HEK293 (cell line): ENCODE measurements around the gene INPP5D.

Experiments used
- CTCF ChIA-PET: fragments of 350-600 bp; formaldehyde crosslinking; extraction: SDS; loops from one replicate; lab custom pipeline; 2021; ENCODE audit warnings: antibody characterized with exemption; lab: Yijun Ruan, JAX
- POLR2A ChIA-PET: fragments of 300-600 bp; formaldehyde crosslinking; extraction: SDS; loops from one replicate; lab custom pipeline; 2020; ENCODE audit warnings: antibody characterized with exemption, inconsistent platforms; lab: Yijun Ruan, JAX
- H3K27ac ChIP-seq: fragments of 200-500 bp; sonication (Bioruptor generic); 2 replicates; pipeline ENCODE4 v1.5.1; 2014; ENCODE audit warnings: low read depth, low read length, control low read depth, inconsistent platforms; ENCODE audit errors: extremely low read depth
- H3K36me3 ChIP-seq, 2 experiments: fragments of 200-500 bp in 1 of 2; sonication (Bioruptor generic) in 1 of 2; 1 replicate in 1 of 2; 2 replicates in 1 of 2; pipeline ENCODE4 v1.5.1; 2014 to 2017; ENCODE audit warnings: inconsistent platforms in 2 of 2, low read length in 2 of 2; ENCODE audit not compliant: control insufficient read depth in 2 of 2, insufficient read depth in 1 of 2
- H3K4me1 ChIP-seq: fragments of 200-500 bp; sonication (Bioruptor generic); 2 replicates; pipeline ENCODE4 v1.5.1; 2014; ENCODE audit warnings: mild to moderate bottlenecking, low read length, inconsistent platforms; ENCODE audit not compliant: control insufficient read depth, insufficient read depth
- H3K4me3 ChIP-seq: 2 replicates; pipeline ENCODE4 v1.5.1; 2011; ENCODE audit warnings: low read depth, mild to moderate bottlenecking, control low read depth, low read length, moderate library complexity
- H3K9me3 ChIP-seq: fragments of 200-500 bp; sonication (Bioruptor generic); 2 replicates; pipeline ENCODE4 v1.5.1; 2014; ENCODE audit warnings: low read depth, low read length, inconsistent platforms; ENCODE audit not compliant: control insufficient read depth, insufficient read depth
- KLF1 ChIP-seq: fragments of 450-650 bp; formaldehyde crosslinking; IDR thresholded peaks from 2 replicates; pipeline ENCODE4 v1.5.1; 2016; ENCODE audit warnings: missing biosample characterization, missing genetic modification characterization
- MEIS1 ChIP-seq: sonication (generic); formaldehyde crosslinking; IDR thresholded peaks from 2 replicates; pipeline ENCODE4 v1.8.1; 2022; ENCODE audit warnings: missing genetic modification reagents, mild to moderate bottlenecking, borderline replicate concordance
- MZF1 ChIP-seq: fragments of 450-650 bp; formaldehyde crosslinking; IDR thresholded peaks from 2 replicates; pipeline ENCODE4 v1.5.1; 2017; ENCODE audit warnings: missing biosample characterization, missing genetic modification characterization, borderline replicate concordance
- RBAK ChIP-seq: fragments of 450-650 bp; formaldehyde crosslinking; IDR thresholded peaks from 2 replicates; pipeline ENCODE4 v1.5.1; 2016; ENCODE audit warnings: missing biosample characterization, missing genetic modification characterization
- SCRT1 ChIP-seq: fragments of 450-650 bp; formaldehyde crosslinking; IDR thresholded peaks from 2 replicates; pipeline ENCODE4 v1.5.1; 2016; ENCODE audit warnings: missing biosample characterization, missing genetic modification characterization, borderline replicate concordance
- ZBTB20 ChIP-seq: fragments of 450-650 bp; formaldehyde crosslinking; IDR thresholded peaks from 2 replicates; pipeline ENCODE4 v1.5.1; 2016; ENCODE audit warnings: missing biosample characterization, missing genetic modification characterization
- ZBTB7A ChIP-seq: fragments of 450-650 bp; formaldehyde crosslinking; IDR thresholded peaks from 2 replicates; pipeline ENCODE4 v1.5.1; 2016; ENCODE audit warnings: low read depth, missing biosample characterization, missing genetic modification characterization
- ZFP69B ChIP-seq: fragments of 450-650 bp; formaldehyde crosslinking; IDR thresholded peaks from 2 replicates; pipeline ENCODE4 v1.5.1; 2016; ENCODE audit warnings: missing biosample characterization, missing genetic modification characterization
- ZNF138 ChIP-seq: fragments of 450-650 bp; formaldehyde crosslinking; IDR thresholded peaks from 2 replicates; pipeline ENCODE4 v1.5.1; 2016; ENCODE audit warnings: missing biosample characterization, missing genetic modification characterization, borderline replicate concordance
- ZNF175 ChIP-seq: fragments of 450-650 bp; formaldehyde crosslinking; IDR thresholded peaks from 2 replicates; pipeline ENCODE4 v1.5.1; 2016; ENCODE audit warnings: missing biosample characterization, missing genetic modification characterization
- ZNF2 ChIP-seq: fragments of 450-650 bp; formaldehyde crosslinking; IDR thresholded peaks from 2 replicates; pipeline ENCODE4 v1.5.1; 2016; ENCODE audit warnings: missing biosample characterization, missing genetic modification characterization
- ZNF223 ChIP-seq: fragments of 450-650 bp; formaldehyde crosslinking; IDR thresholded peaks from 2 replicates; pipeline ENCODE4 v1.5.1; 2016; ENCODE audit warnings: missing biosample characterization, missing genetic modification characterization
- ZNF248 ChIP-seq: fragments of 450-650 bp; formaldehyde crosslinking; IDR thresholded peaks from 2 replicates; pipeline ENCODE4 v1.5.1; 2017; ENCODE audit warnings: missing biosample characterization, missing genetic modification characterization
- ZNF521 ChIP-seq: fragments of 450-650 bp; formaldehyde crosslinking; IDR thresholded peaks from 2 replicates; pipeline ENCODE4 v1.5.1; 2017; ENCODE audit warnings: missing biosample characterization, mild to moderate bottlenecking, missing genetic modification characterization
- ZNF544 ChIP-seq: fragments of 450-650 bp; formaldehyde crosslinking; IDR thresholded peaks from 2 replicates; pipeline ENCODE4 v1.5.0; 2017; ENCODE audit warnings: missing biosample characterization, missing genetic modification characterization
- ZNF707 ChIP-seq: fragments of 450-650 bp; formaldehyde crosslinking; IDR thresholded peaks from 2 replicates; pipeline ENCODE4 v1.5.1; 2016; ENCODE audit warnings: missing biosample characterization, missing genetic modification characterization
- ZXDB ChIP-seq: fragments of 450-650 bp; formaldehyde crosslinking; IDR thresholded peaks from 2 replicates; pipeline ENCODE4 v1.5.1; 2016; ENCODE audit warnings: missing biosample characterization, missing genetic modification characterization
- TF ChIP-seq, protein P1 (sequence below): fragments of 450-650 bp; formaldehyde crosslinking; IDR thresholded peaks from 2 replicates; pipeline ENCODE4 v1.5.1; 2016; ENCODE audit warnings: missing biosample characterization, missing genetic modification characterization
- TF ChIP-seq, protein P2 (sequence below): fragments of 450-650 bp; formaldehyde crosslinking; IDR thresholded peaks from 2 replicates; pipeline ENCODE4 v1.5.1; 2017; ENCODE audit warnings: missing biosample characterization, missing genetic modification characterization
- TF ChIP-seq, protein P3 (sequence below): fragments of 450-650 bp; IDR thresholded peaks from 2 replicates; pipeline ENCODE4 v1.5.1; 2018; ENCODE audit warnings: missing biosample characterization, missing genetic modification characterization
- TF ChIP-seq, protein P4 (sequence below): sonication (generic); formaldehyde crosslinking; IDR thresholded peaks from 2 replicates; pipeline ENCODE4 v1.8.1; 2022; ENCODE audit warnings: mild to moderate bottlenecking, moderate library complexity, missing genetic modification reagents
- TF ChIP-seq, protein P5 (sequence below): fragments of 450-650 bp; formaldehyde crosslinking; IDR thresholded peaks from 2 replicates; pipeline ENCODE4 v1.5.0; 2017; ENCODE audit warnings: missing biosample characterization, missing genetic modification characterization, borderline replicate concordance
- TF ChIP-seq, protein P6 (sequence below): fragments of 450-650 bp; formaldehyde crosslinking; IDR thresholded peaks from 2 replicates; pipeline ENCODE4 v1.5.1; 2017; ENCODE audit warnings: missing biosample characterization, missing genetic modification characterization

The INPP5D gene

DNA sequence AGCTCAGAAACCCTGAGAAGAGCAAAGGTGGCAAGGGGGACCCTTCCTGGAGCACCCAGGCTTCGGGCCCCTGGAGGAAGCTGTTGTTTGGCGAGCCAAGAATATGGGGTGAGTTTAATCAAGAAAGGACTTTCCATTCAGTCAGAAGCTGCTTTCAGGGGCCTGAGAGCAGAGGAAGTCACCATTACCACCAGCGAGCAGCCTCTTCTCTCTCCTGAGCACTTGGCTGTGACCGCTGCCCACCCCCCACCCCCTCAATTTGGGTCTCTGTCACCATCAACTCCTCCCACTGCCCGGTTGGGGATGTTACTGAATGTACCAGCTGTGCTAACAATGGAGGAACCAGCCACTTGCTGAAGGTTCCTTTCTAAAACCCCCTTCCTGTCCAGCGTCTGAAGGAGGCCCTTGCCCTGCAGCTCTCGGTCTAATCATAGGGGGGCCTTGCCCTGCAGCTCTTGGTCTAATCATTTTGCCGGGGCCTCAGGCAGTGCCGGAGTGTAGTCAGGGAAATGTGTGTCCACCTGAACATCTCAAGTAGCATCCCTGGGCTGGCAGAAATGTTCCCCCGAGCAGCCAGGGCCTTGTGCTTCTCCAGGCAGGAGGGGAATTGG lies 943 bp downstream of the INPP5D start:
- TF ChIP-seq, protein P1, sequence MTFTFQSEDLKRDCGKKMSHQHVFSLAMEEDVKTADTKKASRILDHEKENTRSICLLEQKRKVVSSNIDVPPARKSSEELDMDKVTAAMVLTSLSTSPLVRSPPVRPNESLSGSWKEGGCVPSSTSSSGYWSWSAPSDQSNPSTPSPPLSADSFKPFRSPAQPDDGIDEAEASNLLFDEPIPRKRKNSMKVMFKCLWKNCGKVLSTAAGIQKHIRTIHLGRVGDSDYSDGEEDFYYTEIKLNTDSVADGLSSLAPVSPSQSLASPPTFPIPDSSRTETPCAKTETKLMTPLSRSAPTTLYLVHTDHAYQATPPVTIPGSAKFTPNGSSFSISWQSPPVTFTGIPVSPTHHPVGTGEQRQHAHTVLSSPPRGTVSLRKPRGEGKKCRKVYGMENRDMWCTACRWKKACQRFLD (tag by site-specific recombination) = no peak
- TF ChIP-seq ZNF223 (tag by site-specific recombination) (no peak), ZNF248 (no peak), ZNF544 (no peak), MZF1 (tag by site-specific recombination) (no peak), ZBTB20 (tag by site-specific recombination) (no peak), KLF1 (tag by site-specific recombination) (no peak), ZBTB7A (tag by site-specific recombination) (no peak), ZNF138 (tag by site-specific recombination) (no peak), ZNF2 (no peak), ZFP69B (no peak), ZNF175 (tag by site-specific recombination) (no peak), MEIS1 (CRISPR knock-in tag) (no peak)
- TF ChIP-seq, protein P2, sequence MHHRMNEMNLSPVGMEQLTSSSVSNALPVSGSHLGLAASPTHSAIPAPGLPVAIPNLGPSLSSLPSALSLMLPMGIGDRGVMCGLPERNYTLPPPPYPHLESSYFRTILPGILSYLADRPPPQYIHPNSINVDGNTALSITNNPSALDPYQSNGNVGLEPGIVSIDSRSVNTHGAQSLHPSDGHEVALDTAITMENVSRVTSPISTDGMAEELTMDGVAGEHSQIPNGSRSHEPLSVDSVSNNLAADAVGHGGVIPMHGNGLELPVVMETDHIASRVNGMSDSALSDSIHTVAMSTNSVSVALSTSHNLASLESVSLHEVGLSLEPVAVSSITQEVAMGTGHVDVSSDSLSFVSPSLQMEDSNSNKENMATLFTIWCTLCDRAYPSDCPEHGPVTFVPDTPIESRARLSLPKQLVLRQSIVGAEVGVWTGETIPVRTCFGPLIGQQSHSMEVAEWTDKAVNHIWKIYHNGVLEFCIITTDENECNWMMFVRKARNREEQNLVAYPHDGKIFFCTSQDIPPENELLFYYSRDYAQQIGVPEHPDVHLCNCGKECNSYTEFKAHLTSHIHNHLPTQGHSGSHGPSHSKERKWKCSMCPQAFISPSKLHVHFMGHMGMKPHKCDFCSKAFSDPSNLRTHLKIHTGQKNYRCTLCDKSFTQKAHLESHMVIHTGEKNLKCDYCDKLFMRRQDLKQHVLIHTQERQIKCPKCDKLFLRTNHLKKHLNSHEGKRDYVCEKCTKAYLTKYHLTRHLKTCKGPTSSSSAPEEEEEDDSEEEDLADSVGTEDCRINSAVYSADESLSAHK (tag by site-specific recombination) = no peak
- TF ChIP-seq, protein P3, sequence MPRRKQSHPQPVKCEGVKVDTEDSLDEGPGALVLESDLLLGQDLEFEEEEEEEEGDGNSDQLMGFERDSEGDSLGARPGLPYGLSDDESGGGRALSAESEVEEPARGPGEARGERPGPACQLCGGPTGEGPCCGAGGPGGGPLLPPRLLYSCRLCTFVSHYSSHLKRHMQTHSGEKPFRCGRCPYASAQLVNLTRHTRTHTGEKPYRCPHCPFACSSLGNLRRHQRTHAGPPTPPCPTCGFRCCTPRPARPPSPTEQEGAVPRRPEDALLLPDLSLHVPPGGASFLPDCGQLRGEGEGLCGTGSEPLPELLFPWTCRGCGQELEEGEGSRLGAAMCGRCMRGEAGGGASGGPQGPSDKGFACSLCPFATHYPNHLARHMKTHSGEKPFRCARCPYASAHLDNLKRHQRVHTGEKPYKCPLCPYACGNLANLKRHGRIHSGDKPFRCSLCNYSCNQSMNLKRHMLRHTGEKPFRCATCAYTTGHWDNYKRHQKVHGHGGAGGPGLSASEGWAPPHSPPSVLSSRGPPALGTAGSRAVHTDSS (tag by site-specific recombination) = no peak
- TF ChIP-seq, protein P4, sequence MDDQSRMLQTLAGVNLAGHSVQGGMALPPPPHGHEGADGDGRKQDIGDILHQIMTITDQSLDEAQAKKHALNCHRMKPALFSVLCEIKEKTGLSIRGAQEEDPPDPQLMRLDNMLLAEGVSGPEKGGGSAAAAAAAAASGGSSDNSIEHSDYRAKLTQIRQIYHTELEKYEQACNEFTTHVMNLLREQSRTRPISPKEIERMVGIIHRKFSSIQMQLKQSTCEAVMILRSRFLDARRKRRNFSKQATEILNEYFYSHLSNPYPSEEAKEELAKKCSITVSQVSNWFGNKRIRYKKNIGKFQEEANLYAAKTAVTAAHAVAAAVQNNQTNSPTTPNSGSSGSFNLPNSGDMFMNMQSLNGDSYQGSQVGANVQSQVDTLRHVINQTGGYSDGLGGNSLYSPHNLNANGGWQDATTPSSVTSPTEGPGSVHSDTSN = no peak
- ChIA-PET POLR2A (no interaction called here), CTCF (interaction anchor here (0.5 to 1.0 kb wide), 5 partner anchors 7 to 298 kb away, joined by 3 to 4 read pairs (median 3); no protein-coding TSS in a partner anchor)
- H3K36me3 ChIP-seq = no peaks in the 10 kb centered on the region
- H3K4me1 ChIP-seq = no peaks in the 10 kb centered on the region
- no peaks in the 10 kb centered on the region for H3K9me3 ChIP-seq
- H3K27ac ChIP-seq = no peak overlapping the region
- no peak overlapping the region for H3K4me3 ChIP-seq

DNA sequence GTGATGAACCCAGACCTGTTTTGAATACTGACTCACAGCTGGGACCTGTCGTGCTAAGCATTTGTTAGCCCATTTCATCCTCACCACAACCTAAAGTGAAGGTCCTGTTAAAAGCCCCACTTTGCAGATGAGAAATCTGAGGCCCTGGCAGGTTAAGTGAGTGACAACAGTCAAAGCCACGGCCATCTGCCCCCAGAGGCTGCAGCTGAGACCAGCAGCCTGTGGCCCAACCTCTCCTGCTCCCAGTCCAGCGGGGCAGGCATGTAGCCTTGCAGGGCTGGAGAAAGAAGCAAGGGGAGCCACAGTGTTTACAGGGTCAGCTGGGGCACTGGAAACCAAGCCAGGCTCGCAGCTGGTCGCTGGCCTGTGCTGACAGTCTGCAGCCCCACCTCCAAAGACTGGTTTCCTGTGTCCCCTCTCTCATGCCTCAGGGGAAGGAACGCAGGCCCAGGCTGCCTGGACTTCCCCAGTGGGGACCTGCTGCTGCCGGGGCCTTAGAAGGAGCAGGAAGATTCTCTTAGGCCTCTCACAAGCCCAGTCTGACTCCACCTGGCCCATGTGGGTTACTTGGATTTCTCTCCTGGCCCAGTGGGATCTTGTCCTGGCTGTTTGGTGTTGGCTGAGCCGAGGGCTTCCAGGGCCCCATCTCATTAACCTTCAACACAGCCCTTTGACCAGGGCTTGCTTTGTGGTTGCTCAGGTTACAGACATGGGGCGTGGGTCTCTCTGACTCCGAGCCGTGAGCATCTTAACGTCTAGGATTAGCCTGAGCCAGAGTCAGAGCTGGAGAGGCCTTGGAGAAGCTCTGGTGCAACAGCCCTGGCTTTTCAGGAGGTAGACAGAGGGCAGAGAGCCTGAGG lies 1.7 kb downstream of the INPP5D start:
- no peak overlapping the region for H3K4me3 ChIP-seq
- H3K4me1 ChIP-seq = no peaks in the 10 kb centered on the region
- H3K9me3 ChIP-seq = no peaks in the 10 kb centered on the region
- ChIA-PET POLR2A (no interaction called here), CTCF (interaction anchor here (0.6 to 1.0 kb wide), 4 partner anchors 8 to 391 kb away, joined by 3 to 5 read pairs (median 4); no protein-coding TSS in a partner anchor)
- TF ChIP-seq ZNF521 (no peak), ZXDB (no peak), SCRT1 (tag by site-specific recombination) (no peak), ZNF707 (no peak), RBAK (no peak)
- TF ChIP-seq, protein P5, sequence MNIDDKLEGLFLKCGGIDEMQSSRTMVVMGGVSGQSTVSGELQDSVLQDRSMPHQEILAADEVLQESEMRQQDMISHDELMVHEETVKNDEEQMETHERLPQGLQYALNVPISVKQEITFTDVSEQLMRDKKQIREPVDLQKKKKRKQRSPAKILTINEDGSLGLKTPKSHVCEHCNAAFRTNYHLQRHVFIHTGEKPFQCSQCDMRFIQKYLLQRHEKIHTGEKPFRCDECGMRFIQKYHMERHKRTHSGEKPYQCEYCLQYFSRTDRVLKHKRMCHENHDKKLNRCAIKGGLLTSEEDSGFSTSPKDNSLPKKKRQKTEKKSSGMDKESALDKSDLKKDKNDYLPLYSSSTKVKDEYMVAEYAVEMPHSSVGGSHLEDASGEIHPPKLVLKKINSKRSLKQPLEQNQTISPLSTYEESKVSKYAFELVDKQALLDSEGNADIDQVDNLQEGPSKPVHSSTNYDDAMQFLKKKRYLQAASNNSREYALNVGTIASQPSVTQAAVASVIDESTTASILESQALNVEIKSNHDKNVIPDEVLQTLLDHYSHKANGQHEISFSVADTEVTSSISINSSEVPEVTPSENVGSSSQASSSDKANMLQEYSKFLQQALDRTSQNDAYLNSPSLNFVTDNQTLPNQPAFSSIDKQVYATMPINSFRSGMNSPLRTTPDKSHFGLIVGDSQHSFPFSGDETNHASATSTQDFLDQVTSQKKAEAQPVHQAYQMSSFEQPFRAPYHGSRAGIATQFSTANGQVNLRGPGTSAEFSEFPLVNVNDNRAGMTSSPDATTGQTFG = no peak
- TF ChIP-seq, protein P6, sequence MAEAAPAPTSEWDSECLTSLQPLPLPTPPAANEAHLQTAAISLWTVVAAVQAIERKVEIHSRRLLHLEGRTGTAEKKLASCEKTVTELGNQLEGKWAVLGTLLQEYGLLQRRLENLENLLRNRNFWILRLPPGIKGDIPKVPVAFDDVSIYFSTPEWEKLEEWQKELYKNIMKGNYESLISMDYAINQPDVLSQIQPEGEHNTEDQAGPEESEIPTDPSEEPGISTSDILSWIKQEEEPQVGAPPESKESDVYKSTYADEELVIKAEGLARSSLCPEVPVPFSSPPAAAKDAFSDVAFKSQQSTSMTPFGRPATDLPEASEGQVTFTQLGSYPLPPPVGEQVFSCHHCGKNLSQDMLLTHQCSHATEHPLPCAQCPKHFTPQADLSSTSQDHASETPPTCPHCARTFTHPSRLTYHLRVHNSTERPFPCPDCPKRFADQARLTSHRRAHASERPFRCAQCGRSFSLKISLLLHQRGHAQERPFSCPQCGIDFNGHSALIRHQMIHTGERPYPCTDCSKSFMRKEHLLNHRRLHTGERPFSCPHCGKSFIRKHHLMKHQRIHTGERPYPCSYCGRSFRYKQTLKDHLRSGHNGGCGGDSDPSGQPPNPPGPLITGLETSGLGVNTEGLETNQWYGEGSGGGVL = no peak
- H3K27ac ChIP-seq = no peak overlapping the region
- H3K36me3 ChIP-seq = no peaks in the 10 kb centered on the region
